SK-N-SH treated with all-trans-retinoic acid at 6 μM for 48 hours (cell line): ENCODE measurements around the gene ZBTB7A.

ENCODE experiments used
- ATAC-seq: fragments of 200-7000 bp; cut with Tn5 transposase; 3 replicates; pipeline ENCODE4 v1.9.1; 2020; ENCODE audit warnings: mild to moderate bottlenecking, moderate library complexity
- ARNTL ChIP-seq: fragments of 450-650 bp; formaldehyde crosslinking; IDR thresholded peaks from 2 replicates; pipeline ENCODE4 v1.5.0; 2020; ENCODE audit warnings: low read depth, mild to moderate bottlenecking, moderate library complexity, borderline replicate concordance
- BACH2 ChIP-seq: fragments of 250-450 bp; sonication (Bioruptor Pico); IDR thresholded peaks from 2 replicates; pipeline ENCODE4 v1.9.0; 2021; ENCODE audit warnings: mild to moderate bottlenecking, borderline replicate concordance
- ESRRG ChIP-seq: fragments of 250-450 bp; sonication (Bioruptor Pico); IDR thresholded peaks from 2 replicates; pipeline ENCODE4 v1.6.1; 2021; ENCODE audit warnings: mild to moderate bottlenecking
- ISL1 ChIP-seq: fragments of 250-450 bp; sonication (Bioruptor Pico); IDR thresholded peaks from 2 replicates; pipeline ENCODE4 v2.1.2; 2022; ENCODE audit warnings: mild to moderate bottlenecking, moderate library complexity
- OSR1 ChIP-seq: fragments of 250-450 bp; sonication (Bioruptor Pico); IDR thresholded peaks from 2 replicates; pipeline ENCODE4 v1.8.0; 2022; ENCODE audit warnings: moderate library complexity, mild to moderate bottlenecking, inconsistent platforms
- PPARA ChIP-seq: fragments of 250-450 bp; sonication (Bioruptor Pico); IDR thresholded peaks from 2 replicates; pipeline ENCODE4 v1.5.0; 2020; ENCODE audit warnings: mild to moderate bottlenecking, borderline replicate concordance
- RARB ChIP-seq: fragments of 250-450 bp; sonication (Bioruptor Pico); IDR thresholded peaks from 2 replicates; pipeline ENCODE4 v1.8.0; 2021; ENCODE audit warnings: mild to moderate bottlenecking, moderate library complexity
- SNAI2 ChIP-seq: fragments of 250-450 bp; sonication (Bioruptor Pico); IDR thresholded peaks from 2 replicates; pipeline ENCODE4 v1.5.0; 2020; ENCODE audit warnings: mild to moderate bottlenecking, moderate library complexity
- TCF4 ChIP-seq: fragments of 250-450 bp; sonication (Bioruptor Pico); IDR thresholded peaks from 2 replicates; pipeline ENCODE4 v1.8.0; 2021; ENCODE audit warnings: mild to moderate bottlenecking, moderate library complexity, borderline replicate concordance
- TOX ChIP-seq: fragments of 250-450 bp; sonication (Bioruptor Pico); IDR thresholded peaks from 2 replicates; pipeline ENCODE4 v1.8.0; 2021; ENCODE audit warnings: mild to moderate bottlenecking, moderate library complexity, borderline replicate concordance
- ZC3H10 ChIP-seq: fragments of 250-450 bp; sonication (Bioruptor Pico); IDR thresholded peaks from 2 replicates; pipeline ENCODE4 v1.5.1; 2021; ENCODE audit warnings: mild to moderate bottlenecking, moderate library complexity
- ZFP3 ChIP-seq: fragments of 250-450 bp; sonication (Bioruptor Pico); IDR thresholded peaks from 2 replicates; pipeline ENCODE4 v1.5.0; 2020; ENCODE audit warnings: mild to moderate bottlenecking, moderate library complexity
- ZFP30 ChIP-seq: fragments of 450-650 bp; formaldehyde crosslinking; IDR thresholded peaks from 2 replicates; pipeline ENCODE4 v1.5.0; 2022; ENCODE audit warnings: mild to moderate bottlenecking, moderate library complexity
- ZNF70 ChIP-seq: fragments of 450-650 bp; formaldehyde crosslinking; IDR thresholded peaks from 2 replicates; pipeline ENCODE4 v1.5.0; 2020; ENCODE audit warnings: mild to moderate bottlenecking, moderate library complexity
- ZNF8 ChIP-seq: fragments of 450-650 bp; formaldehyde crosslinking; IDR thresholded peaks from 2 replicates; pipeline ENCODE4 v1.5.0; 2020; ENCODE audit warnings: mild to moderate bottlenecking, moderate library complexity
- TF ChIP-seq, protein P1 (sequence below): fragments of 250-450 bp; sonication (Bioruptor Pico); IDR thresholded peaks from 2 replicates; pipeline ENCODE4 v1.5.1; 2021; ENCODE audit warnings: mild to moderate bottlenecking, moderate library complexity
- TF ChIP-seq, protein P2 (sequence below): fragments of 250-450 bp; sonication (Bioruptor Pico); IDR thresholded peaks from 2 replicates; pipeline ENCODE4 v1.5.1; 2020; ENCODE audit warnings: low read depth, mild to moderate bottlenecking, moderate library complexity
- TF ChIP-seq, protein P3 (sequence below): fragments of 250-450 bp; sonication (Bioruptor Pico); IDR thresholded peaks from 2 replicates; pipeline ENCODE4 v1.8.0; 2020; ENCODE audit warnings: mild to moderate bottlenecking, moderate library complexity, borderline replicate concordance
- TF ChIP-seq, protein P4 (sequence below): fragments of 250-450 bp; sonication (Bioruptor Pico); IDR thresholded peaks from 2 replicates; pipeline ENCODE4 v1.5.0; 2020; ENCODE audit warnings: mild to moderate bottlenecking, moderate library complexity

Gene ZBTB7A

DNA sequence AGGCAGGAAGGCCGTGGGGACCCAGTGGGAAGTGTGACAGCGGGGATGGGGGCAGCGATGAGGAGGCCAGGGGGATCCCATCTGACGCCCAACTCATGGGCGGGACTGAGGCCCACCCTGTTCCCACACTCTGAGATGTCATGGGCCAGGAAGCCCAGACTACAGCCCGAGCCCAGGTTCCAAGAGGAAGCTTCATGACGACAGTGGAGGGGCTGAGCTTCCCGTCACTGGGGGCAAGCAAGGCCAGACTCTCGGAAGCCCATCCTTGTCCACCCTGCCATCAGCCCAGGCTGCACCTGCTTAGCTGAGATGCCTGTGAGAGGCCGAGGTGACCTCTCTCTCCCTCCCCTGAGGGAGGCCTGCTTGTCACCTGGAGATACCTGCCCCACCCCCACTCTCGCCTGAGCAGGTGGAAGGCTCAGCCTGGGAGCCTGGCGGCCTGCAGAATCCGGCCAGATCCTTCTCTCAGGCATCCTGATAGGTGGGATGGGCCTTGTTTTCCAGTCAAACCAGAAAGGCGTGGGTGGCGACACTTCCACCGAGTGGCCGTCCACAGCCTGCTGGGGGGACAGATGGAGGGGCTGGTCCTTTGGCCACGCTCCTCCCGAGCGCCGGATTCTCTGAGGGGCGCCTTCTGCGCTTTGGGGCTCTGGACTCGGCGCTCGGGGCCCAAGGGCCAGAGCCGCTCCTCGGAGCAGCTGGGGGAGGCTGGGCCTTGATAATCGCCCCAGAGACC lies 4.8 kb downstream of the ZBTB7A start:
- ATAC-seq = no peak
- TF ChIP-seq ISL1 (CRISPR knock-in tag) (no peak), TCF4 (CRISPR knock-in tag) (no peak), ZNF8 (CRISPR knock-in tag) (no peak), ZFP30 (CRISPR knock-in tag) (no peak)
- TF ChIP-seq, protein P1, sequence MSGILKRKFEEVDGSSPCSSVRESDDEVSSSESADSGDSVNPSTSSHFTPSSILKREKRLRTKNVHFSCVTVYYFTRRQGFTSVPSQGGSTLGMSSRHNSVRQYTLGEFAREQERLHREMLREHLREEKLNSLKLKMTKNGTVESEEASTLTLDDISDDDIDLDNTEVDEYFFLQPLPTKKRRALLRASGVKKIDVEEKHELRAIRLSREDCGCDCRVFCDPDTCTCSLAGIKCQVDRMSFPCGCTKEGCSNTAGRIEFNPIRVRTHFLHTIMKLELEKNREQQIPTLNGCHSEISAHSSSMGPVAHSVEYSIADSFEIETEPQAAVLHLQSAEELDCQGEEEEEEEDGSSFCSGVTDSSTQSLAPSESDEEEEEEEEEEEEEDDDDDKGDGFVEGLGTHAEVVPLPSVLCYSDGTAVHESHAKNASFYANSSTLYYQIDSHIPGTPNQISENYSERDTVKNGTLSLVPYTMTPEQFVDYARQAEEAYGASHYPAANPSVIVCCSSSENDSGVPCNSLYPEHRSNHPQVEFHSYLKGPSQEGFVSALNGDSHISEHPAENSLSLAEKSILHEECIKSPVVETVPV (CRISPR knock-in tag) = no peak

DNA sequence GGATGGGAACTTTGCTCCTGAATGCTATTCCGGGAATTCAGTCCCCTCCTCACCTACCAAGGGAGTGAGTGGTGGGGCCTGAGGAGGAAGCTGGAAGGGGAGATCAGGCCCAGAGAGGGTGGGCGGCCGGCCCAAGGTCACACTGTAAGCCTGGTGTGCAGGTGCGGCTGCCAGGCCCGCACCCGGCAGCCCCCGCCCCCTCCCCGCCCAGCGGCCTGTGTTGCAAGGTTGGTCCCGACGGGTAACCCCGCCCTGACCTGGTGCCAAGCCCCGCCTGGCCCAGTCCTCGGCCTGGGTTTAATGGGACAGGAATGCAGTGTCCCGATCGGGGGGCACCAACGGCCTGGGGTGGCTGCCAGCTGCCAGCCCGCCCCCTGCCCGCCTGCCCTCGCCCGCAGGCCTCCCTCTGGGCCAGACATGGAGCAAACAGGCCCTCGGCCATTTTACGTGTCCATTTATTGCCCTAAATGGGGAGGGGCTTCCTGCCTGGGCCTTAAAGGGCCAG lies 5.5 kb downstream of the ZBTB7A start:
- TF ChIP-seq OSR1 (CRISPR knock-in tag) (no peak), ZFP3 (CRISPR knock-in tag) (no peak), TOX (CRISPR knock-in tag) (no peak), ZC3H10 (no peak), RARB (no peak), ZNF70 (CRISPR knock-in tag) (no peak)
- TF ChIP-seq, protein P1 (CRISPR knock-in tag) = no peak
- TF ChIP-seq, protein P2, sequence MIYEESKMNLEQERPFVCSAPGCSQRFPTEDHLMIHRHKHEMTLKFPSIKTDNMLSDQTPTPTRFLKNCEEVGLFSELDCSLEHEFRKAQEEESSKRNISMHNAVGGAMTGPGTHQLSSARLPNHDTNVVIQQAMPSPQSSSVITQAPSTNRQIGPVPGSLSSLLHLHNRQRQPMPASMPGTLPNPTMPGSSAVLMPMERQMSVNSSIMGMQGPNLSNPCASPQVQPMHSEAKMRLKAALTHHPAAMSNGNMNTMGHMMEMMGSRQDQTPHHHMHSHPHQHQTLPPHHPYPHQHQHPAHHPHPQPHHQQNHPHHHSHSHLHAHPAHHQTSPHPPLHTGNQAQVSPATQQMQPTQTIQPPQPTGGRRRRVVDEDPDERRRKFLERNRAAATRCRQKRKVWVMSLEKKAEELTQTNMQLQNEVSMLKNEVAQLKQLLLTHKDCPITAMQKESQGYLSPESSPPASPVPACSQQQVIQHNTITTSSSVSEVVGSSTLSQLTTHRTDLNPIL = no peak
- TF ChIP-seq, protein P3, sequence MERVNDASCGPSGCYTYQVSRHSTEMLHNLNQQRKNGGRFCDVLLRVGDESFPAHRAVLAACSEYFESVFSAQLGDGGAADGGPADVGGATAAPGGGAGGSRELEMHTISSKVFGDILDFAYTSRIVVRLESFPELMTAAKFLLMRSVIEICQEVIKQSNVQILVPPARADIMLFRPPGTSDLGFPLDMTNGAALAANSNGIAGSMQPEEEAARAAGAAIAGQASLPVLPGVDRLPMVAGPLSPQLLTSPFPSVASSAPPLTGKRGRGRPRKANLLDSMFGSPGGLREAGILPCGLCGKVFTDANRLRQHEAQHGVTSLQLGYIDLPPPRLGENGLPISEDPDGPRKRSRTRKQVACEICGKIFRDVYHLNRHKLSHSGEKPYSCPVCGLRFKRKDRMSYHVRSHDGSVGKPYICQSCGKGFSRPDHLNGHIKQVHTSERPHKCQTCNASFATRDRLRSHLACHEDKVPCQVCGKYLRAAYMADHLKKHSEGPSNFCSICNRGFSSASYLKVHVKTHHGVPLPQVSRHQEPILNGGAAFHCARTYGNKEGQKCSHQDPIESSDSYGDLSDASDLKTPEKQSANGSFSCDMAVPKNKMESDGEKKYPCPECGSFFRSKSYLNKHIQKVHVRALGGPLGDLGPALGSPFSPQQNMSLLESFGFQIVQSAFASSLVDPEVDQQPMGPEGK = no peak
- no peak for ATAC-seq

DNA sequence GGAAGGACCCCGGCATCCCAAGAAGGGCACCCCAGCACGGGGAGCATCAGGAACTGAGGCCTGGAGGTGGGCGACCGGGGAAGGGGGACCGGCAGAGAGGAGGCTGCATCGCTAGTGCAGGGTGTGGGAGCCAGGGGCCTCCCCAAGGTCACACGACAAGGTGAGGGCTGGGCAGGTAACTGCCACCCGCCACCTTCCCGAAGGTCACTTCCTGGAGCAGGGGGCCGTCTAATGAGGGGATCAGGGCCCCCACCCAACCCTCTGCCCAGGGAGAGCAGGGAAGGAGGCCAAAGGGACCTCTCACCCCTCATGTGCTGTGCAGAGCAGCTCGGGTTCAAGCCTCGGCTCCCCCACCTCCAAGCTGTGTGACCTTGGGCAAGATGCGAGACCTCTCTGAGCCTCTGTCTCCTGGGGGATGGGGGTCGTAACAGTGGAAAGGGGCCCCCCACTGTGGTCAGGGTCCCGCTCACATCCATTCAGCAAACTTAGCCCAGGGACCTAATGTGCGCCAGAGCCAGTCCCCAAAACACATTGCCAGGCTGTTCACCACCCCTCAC lies 6.0 kb downstream of the ZBTB7A start:
- ATAC-seq = no peak
- TF ChIP-seq SNAI2 (CRISPR knock-in tag) = no peak
- no peak for TF ChIP-seq OSR1 (CRISPR knock-in tag)
- TF ChIP-seq ARNTL = no peak
- TF ChIP-seq BACH2 = no peak
- TF ChIP-seq PPARA (CRISPR knock-in tag) = no peak
- no peak for TF ChIP-seq RARB
- TF ChIP-seq, protein P3 = no peak
- TF ChIP-seq ZNF8 (CRISPR knock-in tag) = no peak
- TF ChIP-seq, all 23 proteins: peak for 0

DNA sequence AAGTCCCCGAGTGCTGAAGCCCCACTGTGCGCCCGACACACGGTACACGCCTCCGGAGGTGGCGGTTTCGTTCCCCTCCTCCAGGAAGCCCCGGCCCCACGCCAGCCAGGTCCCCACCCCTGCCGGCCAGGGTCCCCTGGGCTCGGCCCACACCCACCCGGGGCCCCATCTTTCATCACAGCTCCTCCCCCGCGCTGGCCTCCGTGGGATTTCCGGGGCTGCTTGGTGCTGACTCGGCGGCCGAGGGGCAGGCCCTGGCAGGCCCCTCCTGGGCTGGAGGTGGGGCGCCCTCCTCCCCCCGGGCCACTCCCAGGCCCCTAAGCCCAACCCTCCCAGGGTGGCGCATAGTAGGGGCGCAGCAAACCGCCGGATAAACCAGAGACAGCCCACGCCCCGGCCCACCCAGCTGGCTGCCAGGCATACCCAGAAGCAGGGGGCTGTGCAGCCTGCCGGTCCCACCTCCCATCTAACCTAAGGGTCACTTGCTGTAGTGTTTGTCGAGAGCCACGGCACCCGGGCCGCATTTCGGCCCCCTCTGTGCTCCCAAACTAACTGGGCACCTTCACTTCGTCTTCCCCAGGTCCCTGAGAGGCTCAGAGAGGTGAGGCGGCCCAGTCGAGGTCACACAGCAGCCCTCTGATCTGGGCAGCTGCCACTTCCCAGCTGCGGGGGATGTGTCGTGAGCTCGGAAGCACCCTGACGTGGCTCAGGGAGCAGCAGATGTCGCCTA lies 6.6 kb downstream of the ZBTB7A start:
- ATAC-seq = no peak
- TF ChIP-seq BACH2 (no peak), ZNF70 (CRISPR knock-in tag) (no peak), ISL1 (CRISPR knock-in tag) (no peak), ZFP3 (CRISPR knock-in tag) (no peak), ARNTL (no peak), SNAI2 (CRISPR knock-in tag) (no peak), ESRRG (CRISPR knock-in tag) (no peak)
- TF ChIP-seq, protein P1 (CRISPR knock-in tag) = no peak
- TF ChIP-seq, protein P4, sequence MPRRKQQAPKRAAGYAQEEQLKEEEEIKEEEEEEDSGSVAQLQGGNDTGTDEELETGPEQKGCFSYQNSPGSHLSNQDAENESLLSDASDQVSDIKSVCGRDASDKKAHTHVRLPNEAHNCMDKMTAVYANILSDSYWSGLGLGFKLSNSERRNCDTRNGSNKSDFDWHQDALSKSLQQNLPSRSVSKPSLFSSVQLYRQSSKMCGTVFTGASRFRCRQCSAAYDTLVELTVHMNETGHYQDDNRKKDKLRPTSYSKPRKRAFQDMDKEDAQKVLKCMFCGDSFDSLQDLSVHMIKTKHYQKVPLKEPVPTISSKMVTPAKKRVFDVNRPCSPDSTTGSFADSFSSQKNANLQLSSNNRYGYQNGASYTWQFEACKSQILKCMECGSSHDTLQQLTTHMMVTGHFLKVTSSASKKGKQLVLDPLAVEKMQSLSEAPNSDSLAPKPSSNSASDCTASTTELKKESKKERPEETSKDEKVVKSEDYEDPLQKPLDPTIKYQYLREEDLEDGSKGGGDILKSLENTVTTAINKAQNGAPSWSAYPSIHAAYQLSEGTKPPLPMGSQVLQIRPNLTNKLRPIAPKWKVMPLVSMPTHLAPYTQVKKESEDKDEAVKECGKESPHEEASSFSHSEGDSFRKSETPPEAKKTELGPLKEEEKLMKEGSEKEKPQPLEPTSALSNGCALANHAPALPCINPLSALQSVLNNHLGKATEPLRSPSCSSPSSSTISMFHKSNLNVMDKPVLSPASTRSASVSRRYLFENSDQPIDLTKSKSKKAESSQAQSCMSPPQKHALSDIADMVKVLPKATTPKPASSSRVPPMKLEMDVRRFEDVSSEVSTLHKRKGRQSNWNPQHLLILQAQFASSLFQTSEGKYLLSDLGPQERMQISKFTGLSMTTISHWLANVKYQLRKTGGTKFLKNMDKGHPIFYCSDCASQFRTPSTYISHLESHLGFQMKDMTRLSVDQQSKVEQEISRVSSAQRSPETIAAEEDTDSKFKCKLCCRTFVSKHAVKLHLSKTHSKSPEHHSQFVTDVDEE (CRISPR knock-in tag) = no peak
